BJ (cell line): ENCODE measurements around the gene SSNA1. TPM values are rescaled to one million over a fixed set of nuclear protein-coding genes. Genes with fewer than 3 reads are reported as not detected.

ENCODE experiments used
- CTCF ChIA-PET: fragments of 350-600 bp; formaldehyde crosslinking; extraction: SDS; loops from one replicate; lab custom pipeline; 2021; ENCODE audit warnings: antibody characterized with exemption, inconsistent platforms; lab: Yijun Ruan, JAX
- POLR2A ChIA-PET: fragments of 300-600 bp; sonication (Branson Sonifier 250); formaldehyde crosslinking; extraction: SDS; loops from one replicate; lab custom pipeline; 2021; ENCODE audit warnings: antibody characterized with exemption; lab: Charles Lee
- DNase-seq: peaks from one replicate; pipeline ENCODE4 v3.0.0-alpha.2; 2011; ENCODE audit warnings: low read depth
- H3K27me3 ChIP-seq: 2 replicates; pipeline ENCODE4 v1.6.0; 2011; ENCODE audit warnings: low read length; ENCODE audit not compliant: control insufficient read depth, insufficient read depth
- H3K36me3 ChIP-seq: 2 replicates; pipeline ENCODE4 v1.5.1; 2011; ENCODE audit warnings: low read length; ENCODE audit not compliant: control insufficient read depth, insufficient read depth
- H3K4me3 ChIP-seq: 2 replicates; pipeline ENCODE4 v1.5.1; 2011; ENCODE audit warnings: low read depth, mild to moderate bottlenecking, control low read depth, low read length
- CTCF ChIP-seq: IDR thresholded peaks from 2 replicates; pipeline ENCODE4 v1.5.1; 2011; ENCODE audit warnings: low read depth, mild to moderate bottlenecking, control low read depth, inconsistent platforms, low read length, moderate library complexity; ENCODE audit not compliant: insufficient read depth
- polyA plus RNA-seq: library from polyadenylated mRNA; depleted of rRNA; stranded (reverse); fragments of >200 nt; gene quantifications from 2 replicates; pipeline ENCODE4 v1.2.3, GENCODE V29; 2011

SSNA1 gene
- polyA plus RNA-seq, 1 experiment: 81.4 TPM

DNA sequence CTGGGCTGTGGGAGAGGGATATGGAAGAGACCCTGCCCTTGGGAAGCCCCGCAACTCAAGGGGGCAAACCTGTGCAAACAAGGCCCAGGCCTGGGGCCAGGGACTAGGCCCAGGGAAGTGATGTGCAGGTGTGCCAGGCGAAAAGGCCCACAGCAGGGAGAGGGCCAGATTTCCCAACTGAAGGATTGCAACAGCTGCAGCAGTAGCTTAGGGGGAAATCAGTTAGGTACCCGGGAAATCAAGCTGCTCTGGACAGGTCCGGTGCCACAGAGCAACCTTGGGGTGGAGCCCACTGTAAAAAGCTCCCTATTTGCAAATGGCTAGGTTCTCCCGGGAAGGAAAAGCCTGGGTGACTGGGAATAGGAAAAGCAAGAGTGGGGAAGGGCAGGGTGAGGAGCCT lies 39.1 kb upstream of the SSNA1 start:
- H3K27me3 ChIP-seq: 0 out of 2 replicates have a peak, but pooled peaks cover 3% of the 10 kb centered on the region
- CTCF ChIA-PET: no interaction called here
- H3K4me3 ChIP-seq: no peak overlapping the region
- TF ChIP-seq CTCF: no peak
- no peak for DNase-seq
- no peaks in the 10 kb centered on the region for H3K36me3 ChIP-seq
- POLR2A ChIA-PET: no interaction called here

- POLR2A ChIA-PET: no interaction called here
Observed at GRCh38 chr9:137149942-137150616, 38.4 kb upstream of the SSNA1 start.

DNA sequence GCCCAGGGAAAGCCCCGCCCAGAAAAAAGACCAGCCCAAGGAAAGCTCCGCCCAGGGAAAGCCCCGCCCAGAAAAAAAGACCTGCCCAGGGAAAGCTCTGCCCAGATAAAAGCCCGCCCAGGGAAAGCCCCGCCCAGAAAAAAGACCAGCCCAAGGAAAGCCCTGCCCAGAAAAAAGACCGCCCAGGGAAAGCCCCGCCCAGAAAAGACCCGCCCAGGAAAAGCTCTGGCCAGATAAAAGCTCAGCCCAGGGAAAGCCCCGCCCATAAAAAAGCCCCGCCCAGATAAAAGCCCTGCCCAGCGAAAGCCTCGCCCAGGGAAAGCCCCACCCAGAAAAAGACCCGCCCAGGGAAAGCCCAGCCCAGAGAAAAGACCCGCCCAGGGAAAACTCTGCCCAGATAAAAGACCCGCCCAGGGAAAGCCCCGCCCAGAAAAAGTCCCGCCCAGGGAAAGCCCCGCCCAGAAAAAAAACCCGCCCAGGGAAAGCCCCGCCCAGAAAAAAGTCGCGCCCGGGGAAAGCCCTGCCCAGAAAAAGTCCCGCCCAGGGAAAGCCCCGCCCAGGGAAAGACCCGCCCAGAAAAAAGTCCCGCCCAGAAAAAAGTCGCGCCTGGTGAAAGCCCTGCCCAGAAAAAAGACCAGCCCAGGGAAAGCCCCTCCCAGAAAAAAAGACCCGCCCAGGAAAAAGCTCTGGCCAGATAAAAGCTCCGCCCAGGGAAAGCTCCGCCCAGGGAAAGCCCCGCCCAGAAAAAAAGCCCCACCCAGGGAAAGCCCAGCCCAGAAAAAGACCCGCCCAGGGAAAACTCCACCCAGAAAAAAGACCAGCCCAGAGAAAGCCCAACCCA lies 37.6 kb upstream of the SSNA1 start:
- POLR2A ChIA-PET: no interaction called here

More at GRCh38 chr9:137149942-137150616, 38.4 kb upstream of the SSNA1 start:
- TF ChIP-seq CTCF: no peak
- Histone ChIP-seq H3K4me3 (no peak overlapping the region), H3K36me3 (no peaks in the 10 kb centered on the region), H3K27me3 (0 out of 2 replicates have a peak, but pooled peaks cover 3% of the 10 kb centered on the region)
- CTCF ChIA-PET: interaction anchor here (0.7 kb wide), 2 partner anchors 25 to 73 kb away, joined by 3 read pairs; no protein-coding TSS in a partner anchor
- no peak for DNase-seq

GRCh38 chr9:137152844-137153405 lies 35.6 kb upstream of the SSNA1 start:
- Histone ChIP-seq H3K36me3 (no peaks in the 10 kb centered on the region), H3K4me3 (no peak overlapping the region), H3K27me3 (peaks cover 5% of the 10 kb centered on the region; the same call in 1 of the 2 replicates)
- DNase-seq: no peak
- no peak for TF ChIP-seq CTCF
- ChIA-PET POLR2A (no interaction called here), CTCF (no interaction called here)

More for the DNA sequence above, 37.6 kb upstream of the SSNA1 start:
- Histone ChIP-seq H3K36me3 (no peaks in the 10 kb centered on the region), H3K4me3 (no peak overlapping the region), H3K27me3 (0 out of 2 replicates have a peak, but pooled peaks cover 3% of the 10 kb centered on the region)
- no peak for TF ChIP-seq CTCF
- DNase-seq: no peak
- CTCF ChIA-PET: interaction anchor here (0.7 to 1.0 kb wide), 3 partner anchors 11 to 73 kb away, joined by 3 read pairs; no protein-coding TSS in a partner anchor
